ENCODE measurements around the gene AUTS2. TPM values are rescaled to one million over a fixed set of nuclear protein-coding genes. Genes with fewer than 3 reads are reported as not detected.
"Not testable (repeated sequence)": the region's sequence is repeated elsewhere in the genome, so short reads cannot be mapped to it uniquely, and the experiment has no call there.

The AUTS2 gene
- polyA plus RNA-seq, 1 donor (not counting 4 experiments of a cell fraction or from before 2014, with no cell fraction given), result 4.7 TPM

DNA sequence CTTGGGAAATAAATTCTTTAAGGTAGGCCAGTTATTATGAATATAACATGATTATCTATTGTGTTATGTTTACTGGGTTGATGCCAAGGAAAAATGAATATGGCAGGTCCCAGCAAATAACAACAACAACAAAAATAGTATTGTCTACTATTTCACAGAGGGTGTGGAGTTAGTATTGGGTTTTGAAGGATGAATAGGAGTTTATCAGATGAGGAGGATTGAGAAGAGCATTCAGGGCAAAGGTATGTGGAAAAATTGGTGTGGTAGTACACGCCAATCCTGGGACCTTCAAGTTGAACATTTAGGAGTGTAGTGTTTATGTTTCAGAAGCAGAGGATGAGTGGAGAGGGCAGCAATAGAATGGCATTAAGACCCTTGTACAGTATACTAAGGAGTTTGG is 671.9 kb downstream of the AUTS2 start:
- H3K4me3 ChIP-seq (ENCODE audit: control insufficient read depth in 2 of 3, extremely low read depth in 1 of 3, insufficient read depth in 2 of 3, low read depth in 1 of 3, low read length in 3 of 3), result no peak overlapping the region
- H3K79me2 ChIP-seq (ENCODE audit: control insufficient read depth, insufficient read depth, low read length), result no peaks in the 10 kb centered on the region
- FAIRE-seq (no peak), DNase-seq (ENCODE audit: low read depth, low spot score) (no peak)
- TF ChIP-seq EZH2 (IDR thresholded peaks at IDR 0.05; ENCODE audit: low read length), result no peak
- TF ChIP-seq CTCF (optimal IDR thresholded peaks at IDR 0.05 in 1 of 3, IDR thresholded peaks at IDR 0.05 in 1 of 3, conservative IDR thresholded peaks at IDR 0.05 in 1 of 3; ENCODE audit: extremely low read depth in 1 of 3, insufficient read depth in 2 of 3, low read length in 3 of 3), result no peak
- no peaks in the 10 kb centered on the region for H3K9me3 ChIP-seq (ENCODE audit: control insufficient read depth, low read depth, low read length)
- no peaks in the 10 kb centered on the region for H3K27me3 ChIP-seq (ENCODE audit: control insufficient read depth, extremely low read depth, insufficient read depth, low read length)
- no peak overlapping the region for H3K9ac ChIP-seq (ENCODE audit: control insufficient read depth, extremely low read depth, insufficient read depth, low read length)
- H3K4me2 ChIP-seq (ENCODE audit: control insufficient read depth, extremely low read depth, insufficient read depth, low read depth, low read length), result no peak overlapping the region
- no peaks in the 10 kb centered on the region for H3K4me1 ChIP-seq (ENCODE audit: control insufficient read depth, extremely low read depth, insufficient read depth, low read length)
- no peak overlapping the region for H2AFZ ChIP-seq (ENCODE audit: control insufficient read depth, low read length)
- no peaks in the 10 kb centered on the region for H4K20me1 ChIP-seq (ENCODE audit: control insufficient read depth, extremely low read depth, insufficient read depth, low read length)
- H3K36me3 ChIP-seq (ENCODE audit: control insufficient read depth in 2 of 2, extremely low read depth in 1 of 2, insufficient read depth in 2 of 2, low read length in 2 of 2), result no peaks in the 10 kb centered on the region
- dilution Hi-C loops (cut with MboI; ENCODE audit: extremely low pct_ligation_motif_present, low sequenced_read_pairs), result no loop called here
- no peak overlapping the region for H3K27ac ChIP-seq (ENCODE audit: control insufficient read depth, insufficient read depth, low read length)
- H3K9me1 ChIP-seq (ENCODE audit: control insufficient read depth, extremely low read depth, insufficient read depth, low read length), result no peaks in the 10 kb centered on the region

DNA sequence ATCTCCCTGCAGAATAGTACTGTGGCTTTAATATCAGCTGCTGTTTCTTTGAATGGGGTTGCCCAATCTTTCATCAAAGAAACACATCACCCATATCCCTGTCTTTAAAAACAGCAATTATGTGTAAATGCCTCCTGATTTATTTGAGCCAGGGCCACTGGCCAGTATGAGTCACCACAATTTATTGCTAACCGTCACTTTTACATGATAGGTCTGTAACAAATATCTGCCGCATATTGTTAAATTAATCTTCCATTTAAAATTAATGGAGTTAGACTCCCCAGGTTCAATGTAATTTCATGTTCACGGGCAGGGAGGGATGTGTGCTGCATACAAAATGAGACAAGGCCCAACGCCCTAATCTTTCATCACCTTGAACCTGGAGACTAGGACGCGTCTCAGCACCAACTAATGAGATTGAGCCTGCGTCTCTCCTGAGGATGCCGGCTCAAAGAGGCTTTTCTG is 673.4 kb downstream of the AUTS2 start:
- no peak for DNase-seq (ENCODE audit: low read depth, low spot score)
- dilution Hi-C loops (cut with MboI; ENCODE audit: extremely low pct_ligation_motif_present, low sequenced_read_pairs), result no loop called here

DNA sequence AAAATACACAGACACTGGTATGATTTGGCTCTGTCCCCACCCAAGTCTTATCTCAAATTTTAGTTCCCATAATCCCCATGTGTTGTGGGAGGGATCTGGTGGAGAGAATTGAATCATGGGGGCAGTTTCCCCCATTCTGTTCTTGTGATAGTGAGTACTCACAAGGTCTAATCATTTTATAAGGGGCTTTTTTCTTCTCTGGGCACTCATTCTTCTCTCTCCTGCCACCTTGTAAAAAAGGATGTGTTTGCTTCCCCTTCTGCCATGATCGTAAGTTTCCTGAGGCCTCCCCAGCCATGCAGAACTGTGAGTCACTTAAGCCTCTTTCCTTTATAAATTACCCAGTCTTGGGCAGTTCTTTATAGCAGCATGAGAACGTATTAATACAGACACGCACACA is 677.3 kb downstream of the AUTS2 start:
- FAIRE-seq; DNase-seq (ENCODE audit: low read depth, low spot score); H3K4me1 ChIP-seq (ENCODE audit: control insufficient read depth, extremely low read depth, insufficient read depth, low read length); H3K9me3 ChIP-seq (ENCODE audit: control insufficient read depth, low read depth, low read length); H3K27ac ChIP-seq (ENCODE audit: control insufficient read depth, insufficient read depth, low read length); H3K79me2 ChIP-seq (ENCODE audit: control insufficient read depth, insufficient read depth, low read length); H2AFZ ChIP-seq (ENCODE audit: control insufficient read depth, low read length); H3K9ac ChIP-seq (ENCODE audit: control insufficient read depth, extremely low read depth, insufficient read depth, low read length); dilution Hi-C loops (cut with MboI; ENCODE audit: extremely low pct_ligation_motif_present, low sequenced_read_pairs); H3K9me1 ChIP-seq (ENCODE audit: control insufficient read depth, extremely low read depth, insufficient read depth, low read length); H3K36me3 ChIP-seq (ENCODE audit: control insufficient read depth in 2 of 2, extremely low read depth in 1 of 2, insufficient read depth in 2 of 2, low read length in 2 of 2); H3K4me3 ChIP-seq (ENCODE audit: control insufficient read depth in 2 of 3, extremely low read depth in 1 of 3, insufficient read depth in 2 of 3, low read depth in 1 of 3, low read length in 3 of 3); H3K27me3 ChIP-seq (ENCODE audit: control insufficient read depth, extremely low read depth, insufficient read depth, low read length); H4K20me1 ChIP-seq (ENCODE audit: control insufficient read depth, extremely low read depth, insufficient read depth, low read length); H3K4me2 ChIP-seq (ENCODE audit: control insufficient read depth, extremely low read depth, insufficient read depth, low read depth, low read length): not testable (repeated sequence)

More for the DNA sequence above, 673.4 kb downstream of the AUTS2 start:
- Histone ChIP-seq H4K20me1 (ENCODE audit: control insufficient read depth, extremely low read depth, insufficient read depth, low read length) (no peaks in the 10 kb centered on the region), H3K9me1 (ENCODE audit: control insufficient read depth, extremely low read depth, insufficient read depth, low read length) (no peaks in the 10 kb centered on the region), H3K9me3 (ENCODE audit: control insufficient read depth, low read depth, low read length) (no peaks in the 10 kb centered on the region), H2AFZ (ENCODE audit: control insufficient read depth, low read length) (no peak overlapping the region), H3K9ac (ENCODE audit: control insufficient read depth, extremely low read depth, insufficient read depth, low read length) (no peak overlapping the region), H3K36me3 (ENCODE audit: control insufficient read depth in 2 of 2, extremely low read depth in 1 of 2, insufficient read depth in 2 of 2, low read length in 2 of 2) (no peaks in the 10 kb centered on the region), H3K79me2 (ENCODE audit: control insufficient read depth, insufficient read depth, low read length) (no peaks in the 10 kb centered on the region), H3K27ac (ENCODE audit: control insufficient read depth, insufficient read depth, low read length) (no peak overlapping the region), H3K27me3 (ENCODE audit: control insufficient read depth, extremely low read depth, insufficient read depth, low read length) (no peaks in the 10 kb centered on the region), H3K4me2 (ENCODE audit: control insufficient read depth, extremely low read depth, insufficient read depth, low read depth, low read length) (no peak overlapping the region), H3K4me1 (ENCODE audit: control insufficient read depth, extremely low read depth, insufficient read depth, low read length) (no peaks in the 10 kb centered on the region), H3K4me3 (ENCODE audit: control insufficient read depth in 2 of 3, extremely low read depth in 1 of 3, insufficient read depth in 2 of 3, low read depth in 1 of 3, low read length in 3 of 3) (no peak overlapping the region)
- no peak for FAIRE-seq
- TF ChIP-seq CTCF (optimal IDR thresholded peaks at IDR 0.05 in 1 of 3, IDR thresholded peaks at IDR 0.05 in 1 of 3, conservative IDR thresholded peaks at IDR 0.05 in 1 of 3; ENCODE audit: extremely low read depth in 1 of 3, insufficient read depth in 2 of 3, low read length in 3 of 3) (no peak), EZH2 (IDR thresholded peaks at IDR 0.05; ENCODE audit: low read length) (no peak)
